Skeletal muscle tissue (tissue), 4 donors: ENCODE measurements around the gene ETV6. TPM values are rescaled to one million over a fixed set of nuclear protein-coding genes. Genes with fewer than 3 reads are reported as not detected.

Experiments
- H3K27ac ChIP-seq: one replicate; pipeline ENCODE4 v1.7.0; 2013; ENCODE audit warnings: mild to moderate bottlenecking, low read depth, low read length, inconsistent platforms
- H3K27me3 ChIP-seq, 3 donors: one replicate each; pipeline ENCODE4 v1.7.0; 2013; ENCODE audit warnings: low read length in 3 of 3; ENCODE audit not compliant: control insufficient read depth in 3 of 3, insufficient read depth in 3 of 3
- H3K36me3 ChIP-seq, 3 donors: one replicate each; pipeline ENCODE4 v1.7.0; 2013; ENCODE audit warnings: low read length in 3 of 3; ENCODE audit not compliant: control insufficient read depth in 3 of 3, insufficient read depth in 3 of 3
- H3K4me1 ChIP-seq, 3 donors: one replicate each; pipeline ENCODE4 v1.7.0; 2013; ENCODE audit warnings: low read length in 3 of 3, mild to moderate bottlenecking in 3 of 3; ENCODE audit not compliant: control insufficient read depth in 3 of 3, insufficient read depth in 3 of 3
- H3K4me3 ChIP-seq, 3 donors: one replicate each; pipeline ENCODE4 v1.7.0; 2013; ENCODE audit warnings: low read length in 3 of 3
- H3K9ac ChIP-seq, 3 donors: one replicate each; pipeline ENCODE4 v1.7.0; 2013; ENCODE audit warnings: low read length in 3 of 3, mild to moderate bottlenecking in 3 of 3, moderate library complexity in 2 of 3, low read depth in 1 of 3
- H3K9me3 ChIP-seq, 3 donors: one replicate each; pipeline ENCODE4 v1.7.0; 2013; ENCODE audit warnings: low read length in 3 of 3; ENCODE audit not compliant: control insufficient read depth in 3 of 3
- total RNA-seq: library from RNA; depleted of rRNA; stranded (reverse); fragments of >200 nt; gene quantifications from one replicate; pipeline ENCODE4 v1.2.3, GENCODE V29; 2014
- donor health status: Osteomylitis.

Gene ETV6
- total RNA-seq, 1 donor from 2014 or later: 4.2 TPM

DNA sequence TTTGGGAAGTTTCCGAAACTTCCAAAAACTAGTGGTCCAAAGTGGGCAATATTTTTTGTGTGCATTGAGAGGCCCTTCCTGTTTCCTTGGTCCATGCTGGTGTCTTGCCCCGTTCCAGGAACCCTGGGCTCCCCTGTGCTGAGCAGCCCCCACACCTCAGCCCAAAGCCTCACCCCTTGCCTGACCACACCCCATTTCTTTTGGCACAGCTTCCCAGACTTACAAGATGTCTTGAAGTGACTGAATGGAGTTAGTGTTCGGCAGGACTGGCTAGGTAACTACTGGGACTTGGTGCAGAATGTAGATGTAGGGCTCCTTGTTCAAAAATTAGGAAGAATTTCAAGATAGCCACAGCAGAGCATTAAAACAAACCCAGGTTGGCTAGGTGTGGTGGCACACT is 68.6 kb downstream of the ETV6 start:
- H3K27me3 ChIP-seq: no peaks in the 10 kb centered on the region
- no peak overlapping the region for H3K27ac ChIP-seq
- H3K9ac ChIP-seq: no peak overlapping the region
- peaks cover 0 to 11% (median under 1%) of the 10 kb centered on the region in 3 donors for H3K4me1 ChIP-seq
- no peaks in the 10 kb centered on the region for H3K9me3 ChIP-seq
- H3K36me3 ChIP-seq: no peaks in the 10 kb centered on the region
- H3K4me3 ChIP-seq: no peak overlapping the region

DNA sequence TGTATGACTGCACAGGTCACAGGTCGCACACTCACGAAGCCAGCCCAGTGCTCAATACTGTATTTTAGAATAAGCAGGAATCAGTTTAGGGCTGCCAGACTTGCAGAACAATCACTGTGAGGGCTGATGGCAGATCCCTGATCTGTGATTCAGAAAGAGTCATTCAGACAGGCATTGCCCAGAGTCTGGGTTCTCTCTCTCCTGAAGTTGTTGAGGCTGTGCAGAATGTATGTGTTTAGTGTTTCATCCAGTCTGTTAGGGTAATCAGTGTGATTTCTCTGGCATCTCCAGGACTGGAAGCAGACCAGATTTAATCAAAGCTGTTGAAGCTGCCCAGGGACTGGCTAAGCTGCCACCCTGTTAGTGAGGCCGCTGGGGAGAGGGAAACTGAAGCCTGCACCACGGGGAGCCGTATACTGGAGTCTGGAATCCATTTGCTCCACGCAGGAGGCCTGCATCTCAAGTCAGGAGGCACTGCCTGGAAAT is 69.3 kb downstream of the ETV6 start:
- no peak overlapping the region for H3K27ac ChIP-seq
- no peaks in the 10 kb centered on the region for H3K9me3 ChIP-seq
- H3K9ac ChIP-seq: no peak overlapping the region
- peaks cover 3 to 18% (median 8%) of the 10 kb centered on the region in 3 donors for H3K4me1 ChIP-seq
- H3K27me3 ChIP-seq: no peaks in the 10 kb centered on the region
- H3K36me3 ChIP-seq: no peaks in the 10 kb centered on the region
- H3K4me3 ChIP-seq: no peak overlapping the region

DNA sequence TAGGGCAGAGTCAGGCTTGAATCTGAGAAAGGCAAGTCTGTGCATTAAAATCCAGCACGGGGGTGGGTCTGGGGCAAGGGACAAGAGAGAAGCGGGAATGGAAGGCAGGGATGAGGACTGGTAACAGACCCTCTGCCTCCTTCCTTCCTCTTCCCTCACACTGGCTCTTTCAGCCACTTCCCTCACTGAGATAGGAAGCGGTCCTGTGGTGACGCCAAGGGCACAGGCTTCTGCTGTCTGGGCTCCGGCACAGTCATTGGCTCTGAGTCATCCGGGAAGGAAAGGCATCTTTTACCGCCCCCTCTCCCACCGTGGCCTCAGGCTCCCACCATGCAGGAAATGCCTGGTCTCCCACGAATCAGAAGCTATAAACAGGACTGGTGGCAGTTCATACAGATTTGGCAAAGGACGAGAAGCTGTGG is 70.2 kb downstream of the ETV6 start:
- Histone ChIP-seq H3K4me1 (peaks cover 12 to 27% (median 15%) of the 10 kb centered on the region in 3 donors), H3K36me3 (no peaks in the 10 kb centered on the region), H3K27ac (no peak overlapping the region), H3K4me3 (no peak overlapping the region), H3K27me3 (no peaks in the 10 kb centered on the region), H3K9ac (no peak overlapping the region), H3K9me3 (no peaks in the 10 kb centered on the region)

DNA sequence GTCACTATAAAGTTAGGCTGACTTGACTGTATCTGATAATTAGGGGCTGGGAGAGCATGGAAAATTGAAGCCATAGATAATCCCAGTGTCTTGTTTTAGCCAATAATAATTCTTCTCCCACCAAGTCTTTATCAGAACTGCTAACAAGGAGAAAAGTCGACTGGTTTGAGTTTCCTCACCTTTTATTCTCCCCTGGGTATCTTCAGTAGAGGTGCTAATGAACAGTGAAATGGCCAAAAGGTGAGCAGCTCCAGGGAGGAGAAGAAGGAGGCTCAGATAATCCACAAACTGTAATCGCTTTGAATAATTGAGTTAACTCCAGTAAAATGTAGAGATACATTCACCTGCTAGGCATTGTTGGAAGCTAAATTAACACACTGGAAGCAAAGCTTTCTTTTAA is 72.6 kb downstream of the ETV6 start:
- Histone ChIP-seq H3K36me3 (no peaks in the 10 kb centered on the region), H3K9ac (no peak overlapping the region), H3K27ac (no peak overlapping the region), H3K4me1 (peaks cover 14 to 25% (median 22%) of the 10 kb centered on the region in 3 donors), H3K4me3 (no peak overlapping the region), H3K9me3 (no peaks in the 10 kb centered on the region), H3K27me3 (no peaks in the 10 kb centered on the region)

DNA sequence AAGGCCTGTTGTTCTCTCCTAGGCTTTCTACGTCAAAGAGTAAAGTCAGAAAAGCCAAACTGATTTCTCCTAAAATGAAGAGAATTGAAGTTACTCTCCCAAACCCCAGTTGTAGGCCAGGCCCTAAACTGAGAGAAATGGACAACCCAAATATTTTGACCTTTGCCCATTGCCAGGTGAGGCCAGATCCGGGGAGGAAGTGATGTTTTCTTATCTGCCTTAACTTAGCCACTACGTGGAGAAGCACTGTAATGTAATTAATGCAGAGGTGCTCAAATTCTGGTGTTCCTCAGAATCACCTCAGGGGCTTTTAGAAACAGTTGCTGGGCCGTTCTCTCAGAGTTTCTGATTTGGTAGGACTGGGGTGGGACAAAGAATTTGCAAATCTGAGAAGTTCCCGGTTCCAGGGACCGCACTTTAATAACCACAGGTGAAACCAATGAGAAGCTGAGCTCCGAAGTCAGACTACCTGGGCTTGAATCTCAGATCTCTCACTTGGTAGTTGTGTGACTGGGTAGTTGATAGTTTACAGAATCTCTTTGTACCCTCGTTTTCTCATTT is 73.2 kb downstream of the ETV6 start:
- H3K9me3 ChIP-seq: no peaks in the 10 kb centered on the region
- H3K36me3 ChIP-seq: no peaks in the 10 kb centered on the region
- H3K9ac ChIP-seq: no peak overlapping the region
- no peak overlapping the region for H3K27ac ChIP-seq
- peaks cover 14 to 24% (median 22%) of the 10 kb centered on the region in 3 donors for H3K4me1 ChIP-seq
- no peaks in the 10 kb centered on the region for H3K27me3 ChIP-seq
- H3K4me3 ChIP-seq: no peak overlapping the region

DNA sequence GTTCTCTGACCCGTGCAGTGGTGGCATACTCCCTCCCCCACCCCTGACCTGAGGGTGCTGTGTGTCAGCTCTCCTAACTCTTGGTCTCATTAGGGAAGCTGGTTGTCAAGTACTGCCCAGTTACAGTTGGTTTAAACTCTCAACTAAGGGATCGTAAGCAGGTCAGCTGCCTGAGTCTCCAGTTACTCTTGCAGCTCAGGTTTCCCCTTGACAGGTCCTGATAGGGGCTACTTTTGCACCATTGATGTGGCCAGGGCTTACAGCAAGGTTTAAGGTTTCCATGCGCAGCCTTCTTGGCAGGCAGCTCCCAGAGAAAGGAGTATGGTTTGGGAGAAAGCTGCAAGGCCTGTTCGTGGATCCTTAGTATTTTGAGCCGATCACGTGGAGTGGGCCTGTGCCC is 74.5 kb downstream of the ETV6 start:
- peaks cover 14 to 25% (median 22%) of the 10 kb centered on the region in 3 donors for H3K4me1 ChIP-seq
- peak overlapping the region in 2 of 3 donors; percentile 51 to 58 for H3K4me3 ChIP-seq
- no peaks in the 10 kb centered on the region for H3K36me3 ChIP-seq
- H3K9me3 ChIP-seq: no peaks in the 10 kb centered on the region
- peak overlapping the region; percentile 84 for H3K27ac ChIP-seq
- no peaks in the 10 kb centered on the region for H3K27me3 ChIP-seq
- peak overlapping the region; percentile 46 to 60 (median 47) for H3K9ac ChIP-seq

DNA sequence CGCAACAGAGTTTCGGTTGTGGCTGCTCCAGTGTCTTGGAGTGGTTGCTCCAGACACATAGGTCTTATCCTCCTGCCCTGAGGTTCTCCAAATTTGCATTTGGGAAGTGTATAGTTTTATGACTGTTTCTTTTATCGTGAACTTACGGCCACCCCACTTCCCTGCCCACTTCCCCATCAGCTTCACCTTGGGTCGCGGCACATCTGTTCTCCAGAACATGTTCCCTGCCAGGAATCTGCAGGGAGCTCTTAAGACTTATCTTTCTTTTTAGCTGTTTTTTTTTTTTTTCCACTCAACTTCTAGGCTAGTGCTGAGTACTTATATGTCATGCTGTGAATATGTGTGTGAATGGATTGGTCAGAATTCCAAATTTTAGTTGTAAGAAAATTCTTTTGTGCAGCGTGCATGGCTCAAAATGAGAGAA is 75.4 kb downstream of the ETV6 start:
- peaks cover 14 to 27% (median 22%) of the 10 kb centered on the region in 3 donors for H3K4me1 ChIP-seq
- H3K9ac ChIP-seq: no peak overlapping the region
- no peak overlapping the region for H3K4me3 ChIP-seq
- H3K36me3 ChIP-seq: no peaks in the 10 kb centered on the region
- H3K9me3 ChIP-seq: no peaks in the 10 kb centered on the region
- H3K27me3 ChIP-seq: no peaks in the 10 kb centered on the region
- H3K27ac ChIP-seq: peak overlapping the region; percentile 84

DNA sequence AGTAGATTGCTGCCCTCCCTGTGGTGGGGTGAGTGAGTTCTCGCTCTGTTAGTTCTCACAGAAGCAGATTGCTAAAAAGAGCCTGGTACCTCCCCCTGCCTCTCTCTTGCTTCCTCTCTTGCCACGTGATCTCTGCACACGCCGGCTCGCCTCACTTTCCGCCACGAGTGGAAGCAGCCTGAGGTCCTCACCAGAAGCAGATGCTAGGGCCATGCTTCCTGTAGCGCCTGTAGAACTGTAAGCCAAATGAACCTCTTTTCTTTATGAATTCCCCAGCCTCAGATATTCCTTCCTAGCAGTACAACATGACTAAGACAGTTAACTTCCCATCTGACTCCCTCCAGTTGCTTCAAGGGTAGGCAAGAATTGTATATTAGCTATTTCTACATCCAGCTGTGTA is 76.2 kb downstream of the ETV6 start:
- no peak overlapping the region for H3K9ac ChIP-seq
- H3K4me1 ChIP-seq: peaks cover 17 to 31% (median 22%) of the 10 kb centered on the region in 3 donors
- H3K27ac ChIP-seq: no peak overlapping the region
- no peaks in the 10 kb centered on the region for H3K27me3 ChIP-seq
- H3K9me3 ChIP-seq: no peaks in the 10 kb centered on the region
- no peaks in the 10 kb centered on the region for H3K36me3 ChIP-seq
- H3K4me3 ChIP-seq: no peak overlapping the region

DNA sequence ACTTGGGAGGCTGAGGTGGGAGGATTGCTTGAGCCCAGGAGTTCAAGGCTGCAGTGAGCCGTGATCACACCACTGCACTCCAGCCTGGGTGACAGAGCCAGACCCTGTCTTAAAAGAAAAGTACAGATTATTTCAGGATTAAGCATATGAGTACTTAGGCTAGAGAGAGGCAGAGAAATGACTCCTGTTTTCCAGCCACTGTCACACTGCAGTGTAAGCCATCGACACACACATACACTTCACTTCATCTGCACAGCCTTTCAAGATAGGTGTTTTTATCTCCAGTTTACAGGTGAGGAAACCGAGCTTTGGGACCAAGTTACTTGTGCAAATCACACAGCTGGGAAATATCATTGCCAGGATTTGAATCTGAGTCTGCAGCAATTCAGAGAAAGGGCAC is 77.2 kb downstream of the ETV6 start:
- H3K27me3 ChIP-seq: no peaks in the 10 kb centered on the region
- H3K9me3 ChIP-seq: no peaks in the 10 kb centered on the region
- H3K4me1 ChIP-seq: peaks cover 17 to 31% (median 22%) of the 10 kb centered on the region in 3 donors
- H3K9ac ChIP-seq: no peak overlapping the region
- no peak overlapping the region for H3K4me3 ChIP-seq
- H3K36me3 ChIP-seq: no peaks in the 10 kb centered on the region
- no peak overlapping the region for H3K27ac ChIP-seq

DNA sequence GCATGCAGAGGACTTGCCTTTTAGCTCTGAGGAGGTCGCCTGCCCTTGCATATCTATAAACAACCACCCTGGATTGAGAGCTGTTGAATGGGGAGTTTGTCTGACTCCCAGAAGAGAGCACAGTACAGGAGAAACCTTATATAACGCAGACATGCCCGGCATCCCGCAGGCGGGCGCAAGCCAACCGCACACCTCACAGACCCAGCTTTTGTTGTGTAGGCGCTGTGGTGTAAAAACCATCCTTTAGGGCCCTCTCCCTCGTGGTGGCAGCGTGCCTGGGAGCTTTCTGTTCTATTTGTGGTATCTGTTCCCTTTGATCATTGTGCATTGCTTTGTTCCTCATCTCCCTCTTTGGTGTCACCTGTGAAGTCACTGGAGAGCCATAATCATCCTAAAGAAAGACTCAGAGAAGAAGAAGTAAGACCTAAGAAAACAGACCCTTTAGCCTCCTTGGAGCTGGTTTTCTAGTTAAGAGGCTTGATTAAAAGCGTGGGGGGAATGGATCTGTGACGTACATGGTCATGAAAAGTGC is 77.7 kb downstream of the ETV6 start:
- H3K4me3 ChIP-seq: no peak overlapping the region
- H3K9me3 ChIP-seq: no peaks in the 10 kb centered on the region
- no peak overlapping the region for H3K27ac ChIP-seq
- H3K9ac ChIP-seq: no peak overlapping the region
- H3K27me3 ChIP-seq: no peaks in the 10 kb centered on the region
- no peaks in the 10 kb centered on the region for H3K36me3 ChIP-seq
- H3K4me1 ChIP-seq: peaks cover 17 to 31% (median 22%) of the 10 kb centered on the region in 3 donors
